GM19035 (cell line): ENCODE results near the gene BCL7C.

Source experiments
- ATAC-seq: cut with Tn5 transposase; IDR thresholded peaks from one replicate; pipeline ENCODE4 v1.9.1; 2021; ENCODE audit not compliant: unreplicated experiment

BCL7C gene

DNA sequence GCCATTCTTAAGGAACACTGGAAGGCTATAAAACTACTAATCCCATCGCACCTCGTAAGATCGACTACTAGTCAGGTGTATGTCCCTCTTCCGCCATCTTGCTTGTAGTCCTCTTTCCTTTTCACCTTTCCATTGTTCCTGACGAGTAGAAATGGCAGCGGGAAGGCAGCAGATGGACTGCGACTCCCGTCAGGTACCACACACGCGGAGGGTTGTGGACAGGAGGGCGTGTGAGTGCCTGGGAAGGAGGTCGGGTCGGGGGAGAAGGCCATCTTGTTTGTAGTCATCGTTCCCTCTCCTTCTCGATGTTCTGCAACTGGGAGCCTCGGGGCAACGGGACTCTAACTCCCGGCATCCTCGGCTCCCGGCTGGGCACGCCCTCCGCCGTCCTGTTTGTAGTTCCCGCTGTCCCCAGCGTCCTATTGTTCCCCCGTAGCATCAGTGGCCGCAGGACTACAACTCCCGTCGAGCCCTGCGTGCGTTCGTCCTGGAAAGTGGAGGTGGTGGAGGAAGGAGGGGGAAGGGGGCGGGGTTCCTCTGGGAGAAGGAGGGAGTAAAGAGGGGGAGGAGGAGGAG is 29.2 kb upstream of the BCL7C start:
- ATAC-seq, result peak; percentile 68

GRCh38 chr16:30922420-30922959 is 28.6 kb upstream of the BCL7C start:
- peak; percentile 80 for ATAC-seq

- no peak for ATAC-seq
Measured at GRCh38 chr16:30921748-30922419, 28.0 kb upstream of the BCL7C start.

- no peak for ATAC-seq
Measured at GRCh38 chr16:30921459-30921747, 27.5 kb upstream of the BCL7C start.

DNA sequence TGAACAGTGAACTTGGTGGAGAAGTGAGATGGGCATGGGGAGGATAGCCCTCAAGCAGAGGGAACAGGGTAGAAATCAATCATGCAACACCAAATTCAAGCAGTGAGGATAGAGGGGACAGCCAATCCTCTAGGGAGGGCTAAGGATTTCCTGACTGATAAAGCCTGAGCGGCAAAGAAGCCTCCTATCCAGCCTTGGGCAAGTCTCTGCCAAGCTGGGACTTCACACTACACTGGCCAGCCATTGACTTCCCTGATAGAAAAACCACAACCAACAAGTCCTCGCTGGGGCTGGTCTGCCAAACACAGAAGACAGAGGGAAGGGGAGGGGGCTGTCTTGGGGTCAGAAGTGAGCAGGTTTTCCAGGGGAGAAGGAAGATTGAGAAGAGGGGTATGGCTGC is 27.0 kb upstream of the BCL7C start:
- ATAC-seq, result no peak

GRCh38 chr16:30918614-30919013 is 24.7 kb upstream of the BCL7C start:
- no peak for ATAC-seq

DNA sequence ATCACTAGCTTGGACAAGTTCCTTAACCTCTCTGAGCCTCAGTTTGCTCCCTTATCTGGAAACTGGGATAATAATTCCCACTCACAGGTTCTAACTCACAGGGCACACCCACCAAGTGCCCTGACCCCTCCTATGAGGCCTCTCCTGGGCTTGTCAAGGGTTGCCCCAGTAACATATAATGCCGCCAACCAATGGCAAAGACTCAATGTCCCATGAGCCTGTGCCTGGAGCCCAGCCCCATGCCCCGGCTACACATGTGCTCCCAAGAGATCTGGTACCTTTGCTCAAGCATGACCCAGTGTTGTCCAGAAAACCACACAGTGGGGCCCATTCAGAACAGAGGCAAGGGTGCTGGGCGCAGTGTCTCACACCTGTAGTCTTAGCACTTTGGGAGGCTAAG is 21.0 kb upstream of the BCL7C start:
- ATAC-seq, result no peak

- ATAC-seq, result no peak
Measured at GRCh38 chr16:30912794-30913412, 19.0 kb upstream of the BCL7C start.

GRCh38 chr16:30910427-30911029 is 16.7 kb upstream of the BCL7C start:
- no peak for ATAC-seq

GRCh38 chr16:30907064-30907463 is 13.2 kb upstream of the BCL7C start:
- no peak for ATAC-seq

GRCh38 chr16:30904114-30904780 is 10.4 kb upstream of the BCL7C start:
- ATAC-seq, result no peak

GRCh38 chr16:30903596-30903995 is 9.7 kb upstream of the BCL7C start:
- ATAC-seq, result no peak

GRCh38 chr16:30903002-30903401 is 9.1 kb upstream of the BCL7C start:
- ATAC-seq, result no peak

DNA sequence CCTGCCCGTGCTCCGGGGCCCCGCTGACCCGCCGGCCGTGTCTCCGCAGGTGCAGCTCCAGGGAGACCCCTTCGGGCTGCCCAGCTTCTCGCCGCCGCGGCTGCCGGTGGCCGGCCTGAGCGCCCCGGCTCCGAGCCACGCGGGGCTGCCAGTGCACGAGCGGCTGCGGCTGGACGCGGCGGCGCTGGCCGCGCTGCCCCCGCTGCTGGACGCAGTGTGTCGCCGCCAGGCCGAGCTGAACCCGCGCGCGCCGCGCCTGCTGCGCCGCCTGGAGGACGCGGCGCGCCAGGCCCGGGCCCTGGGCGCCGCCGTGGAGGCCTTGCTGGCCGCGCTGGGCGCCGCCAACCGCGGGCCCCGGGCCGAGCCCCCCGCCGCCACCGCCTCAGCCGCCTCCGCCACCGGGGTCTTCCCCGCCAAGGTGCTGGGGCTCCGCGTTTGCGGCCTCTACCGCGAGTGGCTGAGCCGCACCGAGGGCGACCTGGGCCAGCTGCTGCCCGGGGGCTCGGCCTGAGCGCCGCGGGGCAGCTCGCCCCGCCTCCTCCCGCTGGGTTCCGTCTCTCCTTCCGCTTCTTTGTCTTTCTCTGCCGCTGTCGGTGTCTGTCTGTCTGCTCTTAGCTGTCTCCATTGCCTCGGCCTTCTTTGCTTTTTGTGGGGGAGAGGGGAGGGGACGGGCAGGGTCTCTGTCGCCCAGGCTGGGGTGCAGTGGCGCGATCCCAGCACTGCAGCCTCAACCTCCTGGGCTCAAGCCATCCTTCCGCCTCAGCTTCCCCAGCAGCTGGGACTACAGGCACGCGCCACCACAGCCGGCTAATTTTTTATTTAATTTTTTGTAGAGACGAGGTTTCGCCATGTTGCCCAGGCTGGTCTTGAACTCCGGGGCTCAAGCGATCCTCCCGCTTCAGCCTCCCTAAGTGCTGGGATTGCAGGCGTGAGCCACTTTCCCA is 8.4 kb upstream of the BCL7C start:
- ATAC-seq, result no peak

- ATAC-seq, result no peak
Measured at GRCh38 chr16:30901201-30902028, 7.5 kb upstream of the BCL7C start.

GRCh38 chr16:30900588-30900987 is 6.7 kb upstream of the BCL7C start:
- no peak for ATAC-seq

DNA sequence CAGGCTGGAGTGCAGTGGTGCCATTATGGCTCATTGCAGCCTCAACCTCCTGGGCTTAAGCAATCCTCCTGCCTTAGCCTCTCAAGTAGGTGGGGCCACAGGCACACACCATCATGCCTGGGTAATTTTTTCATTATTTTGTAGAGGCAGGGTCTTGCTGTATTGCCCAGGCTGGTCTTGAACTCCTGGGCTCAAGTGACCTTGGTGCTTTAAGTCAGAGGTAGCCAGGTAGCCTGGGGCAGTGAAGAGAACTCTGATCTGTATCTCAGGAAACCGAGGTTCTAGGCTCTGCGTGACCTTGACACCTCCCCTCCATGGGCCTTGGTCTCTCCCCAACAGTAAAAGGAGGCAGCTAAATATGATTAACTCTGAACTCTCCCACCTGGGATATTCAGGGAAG is 5.9 kb upstream of the BCL7C start:
- ATAC-seq, result no peak

DNA sequence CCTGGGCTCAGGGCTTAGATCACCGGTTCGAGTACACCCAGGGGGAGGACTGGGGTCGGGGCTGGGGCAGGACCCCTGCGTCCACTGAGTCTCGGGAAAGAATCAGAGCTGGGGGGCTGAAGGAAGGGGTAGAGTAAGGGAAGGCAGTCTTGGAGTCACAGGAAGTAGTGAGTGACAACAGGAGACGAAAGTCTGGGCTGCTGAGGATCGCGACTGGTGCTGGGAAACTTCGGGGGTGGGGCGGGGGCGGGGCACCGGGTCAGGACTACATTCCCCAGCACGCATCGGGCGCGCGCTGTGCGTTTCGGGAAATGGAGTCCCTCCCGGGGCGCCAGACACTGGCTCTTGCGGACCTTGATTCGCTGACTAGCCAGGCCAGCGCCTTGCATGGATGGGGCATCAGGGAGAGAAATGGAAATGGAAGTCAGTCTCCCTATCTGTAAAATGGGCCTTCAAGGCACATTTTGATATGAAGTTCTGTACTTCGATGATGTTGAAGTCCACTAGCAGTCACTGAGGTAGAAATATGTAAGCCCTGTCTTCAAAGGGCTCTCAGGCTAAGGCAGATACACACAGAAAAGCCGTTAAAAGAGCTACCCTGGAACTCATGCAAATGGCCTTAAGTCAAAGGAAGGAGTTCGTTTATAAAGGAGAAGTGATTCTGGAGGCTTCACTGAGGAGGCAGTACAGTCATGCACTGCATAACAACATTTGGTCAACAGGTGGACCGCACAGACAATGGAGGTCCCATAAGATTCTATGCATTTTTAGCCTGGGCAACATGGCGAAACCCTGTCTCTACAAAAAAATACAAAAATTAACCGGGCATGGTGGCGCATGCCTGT is 3.2 kb upstream of the BCL7C start:
- ATAC-seq, result no peak
